HepG2 (cell line): ENCODE results near the gene ANKHD1. TPM values are rescaled to one million over a fixed set of nuclear protein-coding genes. Genes with fewer than 3 reads are reported as not detected.

Source experiments
- HNRNPUL1 ChIP-seq: fragments of 200-400 bp; formaldehyde crosslinking; IDR thresholded peaks from 2 replicates; pipeline ENCODE4 v1.6.1; 2017; ENCODE audit warnings: low read depth, mild to moderate bottlenecking, low read length, moderate library complexity
- ISX ChIP-seq: sonication (generic); formaldehyde crosslinking; conservative IDR thresholded peaks from 2 replicates; pipeline ENCODE4 v1.5.0; 2020; ENCODE audit warnings: missing genetic modification reagents
- KLF12 ChIP-seq: sonication (generic); formaldehyde crosslinking; IDR thresholded peaks from 2 replicates; pipeline ENCODE4 v1.4.0; 2020; ENCODE audit warnings: missing genetic modification reagents, borderline replicate concordance
- MEIS1 ChIP-seq: sonication (generic); formaldehyde crosslinking; IDR thresholded peaks from 2 replicates; pipeline ENCODE4 v1.9.0; 2021; ENCODE audit warnings: mild to moderate bottlenecking, missing genetic modification reagents, moderate library complexity, borderline replicate concordance
- ZNF160 ChIP-seq: sonication (generic); formaldehyde crosslinking; IDR thresholded peaks from 2 replicates; pipeline ENCODE4 v1.8.0; 2022; ENCODE audit warnings: mild to moderate bottlenecking, inconsistent platforms, missing genetic modification reagents
- ZNF563 ChIP-seq: sonication (generic); formaldehyde crosslinking; IDR thresholded peaks from 2 replicates; pipeline ENCODE4 v1.8.0; 2022; ENCODE audit warnings: mild to moderate bottlenecking, moderate library complexity, missing genetic modification reagents
- ZZZ3 ChIP-seq: sonication (generic); formaldehyde crosslinking; IDR thresholded peaks from 2 replicates; pipeline ENCODE4 v1.4.0; 2020; ENCODE audit warnings: missing genetic modification reagents, mild to moderate bottlenecking, borderline replicate concordance
- polyA plus RNA-seq, 8 experiments: library from polyadenylated mRNA; depleted of rRNA in 3 of 8; stranded (reverse) in 7 of 8; unstranded in 1 of 8; fragments of >200 nt; fragmentation: Illumina TruSeq in 4 of 8; extraction: Trizol in 4 of 8; gene quantifications; 2 replicates each; pipeline versions ENCODE4 v1.2.1 to v1.2.3, GENCODE V29; 2011 to 2016; ENCODE audit warnings: low read depth in 4 of 8, missing spikeins in 1 of 8, mixed read lengths in 1 of 8; ENCODE audit not compliant: insufficient read depth in 1 of 8
- total RNA-seq, 5 experiments: library from RNA; depleted of rRNA; stranded (reverse); fragments of >200 nt; fragmentation: Illumina TruSeq; extraction: Trizol; gene quantifications; 2 replicates each; pipeline ENCODE4 v1.2.3, GENCODE V29; 2016; ENCODE audit warnings: low read depth in 1 of 5
- TF ChIP-seq, protein P1 (sequence below), 2 experiments: fragments of 450-650 bp in 1 of 2; sonication (generic) in 1 of 2; formaldehyde crosslinking in 1 of 2; IDR thresholded peaks; 2 replicates each; pipeline versions ENCODE4 v1.6.1 to v1.8.0; 2016 to 2022; ENCODE audit warnings: antibody characterized with exemption in 1 of 2, mild to moderate bottlenecking in 1 of 2, missing genetic modification reagents in 1 of 2
- TF ChIP-seq, protein P2 (sequence below): sonication (generic); formaldehyde crosslinking; IDR thresholded peaks from 2 replicates; pipeline ENCODE4 v1.4.0; 2020; ENCODE audit warnings: missing genetic modification reagents, mild to moderate bottlenecking, borderline replicate concordance
- TF ChIP-seq, protein P3 (sequence below): sonication (generic); formaldehyde crosslinking; IDR thresholded peaks from 2 replicates; pipeline ENCODE4 v1.5.0; 2020; ENCODE audit warnings: mild to moderate bottlenecking, missing genetic modification reagents, borderline replicate concordance
- TF ChIP-seq, protein P4 (sequence below): sonication (generic); formaldehyde crosslinking; IDR thresholded peaks from 2 replicates; pipeline ENCODE4 v1.5.0; 2020; ENCODE audit warnings: mild to moderate bottlenecking, missing genetic modification reagents, moderate library complexity

ANKHD1 gene
- total and polyA plus RNA-seq, 2 of the 13 experiments (the other 11 are each of a cell fraction or from before 2014, with no cell fraction given), result 69.9 to 82.0 TPM

DNA sequence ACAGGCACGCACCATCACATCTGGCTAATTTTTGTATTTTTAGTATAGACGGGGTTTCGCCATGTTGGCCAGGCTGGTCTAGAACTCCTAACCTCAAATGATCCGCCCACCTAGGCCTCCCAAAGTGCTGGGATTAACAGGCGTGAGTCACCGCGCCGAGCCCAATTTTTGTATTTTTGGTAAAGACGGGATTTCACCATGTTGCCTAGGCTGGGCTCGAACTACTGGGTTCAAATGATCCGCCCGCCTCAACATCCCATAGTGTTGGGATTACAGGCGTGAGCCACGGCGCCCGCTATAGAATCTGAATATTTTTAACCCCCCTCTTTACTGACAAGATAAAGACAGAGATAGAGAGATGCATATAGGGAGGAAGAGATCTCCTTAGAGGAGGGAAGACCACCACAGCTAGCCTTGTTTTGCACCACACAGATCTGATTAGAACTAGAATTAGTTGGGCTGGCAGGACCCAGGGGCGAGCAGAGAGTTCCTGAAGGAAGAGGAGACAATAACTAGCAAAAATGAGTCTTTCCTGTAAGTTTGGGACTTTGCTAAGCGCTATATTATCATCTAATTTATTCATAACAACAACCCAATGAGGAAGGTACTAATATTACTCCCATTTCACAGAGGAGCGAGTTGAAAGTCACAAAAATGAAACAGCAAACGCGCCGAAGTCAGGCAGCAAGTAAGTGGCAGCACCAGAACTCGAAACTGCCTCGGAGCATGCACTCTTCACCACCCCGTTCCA, 1.5 kb upstream of the ANKHD1 start (continued):
- TF ChIP-seq, protein P1, sequence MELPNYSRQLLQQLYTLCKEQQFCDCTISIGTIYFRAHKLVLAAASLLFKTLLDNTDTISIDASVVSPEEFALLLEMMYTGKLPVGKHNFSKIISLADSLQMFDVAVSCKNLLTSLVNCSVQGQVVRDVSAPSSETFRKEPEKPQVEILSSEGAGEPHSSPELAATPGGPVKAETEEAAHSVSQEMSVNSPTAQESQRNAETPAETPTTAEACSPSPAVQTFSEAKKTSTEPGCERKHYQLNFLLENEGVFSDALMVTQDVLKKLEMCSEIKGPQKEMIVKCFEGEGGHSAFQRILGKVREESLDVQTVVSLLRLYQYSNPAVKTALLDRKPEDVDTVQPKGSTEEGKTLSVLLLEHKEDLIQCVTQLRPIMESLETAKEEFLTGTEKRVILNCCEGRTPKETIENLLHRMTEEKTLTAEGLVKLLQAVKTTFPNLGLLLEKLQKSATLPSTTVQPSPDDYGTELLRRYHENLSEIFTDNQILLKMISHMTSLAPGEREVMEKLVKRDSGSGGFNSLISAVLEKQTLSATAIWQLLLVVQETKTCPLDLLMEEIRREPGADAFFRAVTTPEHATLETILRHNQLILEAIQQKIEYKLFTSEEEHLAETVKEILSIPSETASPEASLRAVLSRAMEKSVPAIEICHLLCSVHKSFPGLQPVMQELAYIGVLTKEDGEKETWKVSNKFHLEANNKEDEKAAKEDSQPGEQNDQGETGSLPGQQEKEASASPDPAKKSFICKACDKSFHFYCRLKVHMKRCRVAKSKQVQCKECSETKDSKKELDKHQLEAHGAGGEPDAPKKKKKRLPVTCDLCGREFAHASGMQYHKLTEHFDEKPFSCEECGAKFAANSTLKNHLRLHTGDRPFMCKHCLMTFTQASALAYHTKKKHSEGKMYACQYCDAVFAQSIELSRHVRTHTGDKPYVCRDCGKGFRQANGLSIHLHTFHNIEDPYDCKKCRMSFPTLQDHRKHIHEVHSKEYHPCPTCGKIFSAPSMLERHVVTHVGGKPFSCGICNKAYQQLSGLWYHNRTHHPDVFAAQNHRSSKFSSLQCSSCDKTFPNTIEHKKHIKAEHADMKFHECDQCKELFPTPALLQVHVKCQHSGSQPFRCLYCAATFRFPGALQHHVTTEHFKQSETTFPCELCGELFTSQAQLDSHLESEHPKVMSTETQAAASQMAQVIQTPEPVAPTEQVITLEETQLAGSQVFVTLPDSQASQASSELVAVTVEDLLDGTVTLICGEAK (IDR thresholded peaks at IDR 0.05), result no peak
- TF ChIP-seq, protein P1 (CRISPR knock-in tag; IDR thresholded peaks at IDR 0.05), result no peak
- no peak for TF ChIP-seq ZNF160 (CRISPR knock-in tag)
- TF ChIP-seq, protein P2, sequence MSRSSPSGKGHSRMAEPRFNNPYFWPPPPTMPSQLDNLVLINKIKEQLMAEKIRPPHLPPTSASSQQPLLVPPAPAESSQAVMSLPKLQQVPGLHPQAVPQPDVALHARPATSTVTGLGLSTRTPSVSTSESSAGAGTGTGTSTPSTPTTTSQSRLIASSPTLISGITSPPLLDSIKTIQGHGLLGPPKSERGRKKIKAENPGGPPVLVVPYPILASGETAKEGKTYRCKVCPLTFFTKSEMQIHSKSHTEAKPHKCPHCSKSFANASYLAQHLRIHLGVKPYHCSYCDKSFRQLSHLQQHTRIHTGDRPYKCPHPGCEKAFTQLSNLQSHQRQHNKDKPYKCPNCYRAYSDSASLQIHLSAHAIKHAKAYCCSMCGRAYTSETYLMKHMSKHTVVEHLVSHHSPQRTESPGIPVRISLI (CRISPR knock-in tag), result 0 out of 2 replicates have a peak, but pooled peaks have one; percentile 1
- no peak for TF ChIP-seq MEIS1 (CRISPR knock-in tag)
- TF ChIP-seq, protein P3, sequence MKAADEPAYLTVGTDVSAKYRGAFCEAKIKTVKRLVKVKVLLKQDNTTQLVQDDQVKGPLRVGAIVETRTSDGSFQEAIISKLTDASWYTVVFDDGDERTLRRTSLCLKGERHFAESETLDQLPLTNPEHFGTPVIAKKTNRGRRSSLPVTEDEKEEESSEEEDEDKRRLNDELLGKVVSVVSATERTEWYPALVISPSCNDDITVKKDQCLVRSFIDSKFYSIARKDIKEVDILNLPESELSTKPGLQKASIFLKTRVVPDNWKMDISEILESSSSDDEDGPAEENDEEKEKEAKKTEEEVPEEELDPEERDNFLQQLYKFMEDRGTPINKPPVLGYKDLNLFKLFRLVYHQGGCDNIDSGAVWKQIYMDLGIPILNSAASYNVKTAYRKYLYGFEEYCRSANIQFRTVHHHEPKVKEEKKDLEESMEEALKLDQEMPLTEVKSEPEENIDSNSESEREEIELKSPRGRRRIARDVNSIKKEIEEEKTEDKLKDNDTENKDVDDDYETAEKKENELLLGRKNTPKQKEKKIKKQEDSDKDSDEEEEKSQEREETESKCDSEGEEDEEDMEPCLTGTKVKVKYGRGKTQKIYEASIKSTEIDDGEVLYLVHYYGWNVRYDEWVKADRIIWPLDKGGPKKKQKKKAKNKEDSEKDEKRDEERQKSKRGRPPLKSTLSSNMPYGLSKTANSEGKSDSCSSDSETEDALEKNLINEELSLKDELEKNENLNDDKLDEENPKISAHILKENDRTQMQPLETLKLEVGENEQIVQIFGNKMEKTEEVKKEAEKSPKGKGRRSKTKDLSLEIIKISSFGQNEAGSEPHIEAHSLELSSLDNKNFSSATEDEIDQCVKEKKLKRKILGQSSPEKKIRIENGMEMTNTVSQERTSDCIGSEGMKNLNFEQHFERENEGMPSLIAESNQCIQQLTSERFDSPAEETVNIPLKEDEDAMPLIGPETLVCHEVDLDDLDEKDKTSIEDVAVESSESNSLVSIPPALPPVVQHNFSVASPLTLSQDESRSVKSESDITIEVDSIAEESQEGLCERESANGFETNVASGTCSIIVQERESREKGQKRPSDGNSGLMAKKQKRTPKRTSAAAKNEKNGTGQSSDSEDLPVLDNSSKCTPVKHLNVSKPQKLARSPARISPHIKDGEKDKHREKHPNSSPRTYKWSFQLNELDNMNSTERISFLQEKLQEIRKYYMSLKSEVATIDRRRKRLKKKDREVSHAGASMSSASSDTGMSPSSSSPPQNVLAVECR (CRISPR knock-in tag), result no peak
- TF ChIP-seq ZNF563, result no peak
- no peak for TF ChIP-seq HNRNPUL1
- peak; percentile 79; the same call in 1 of the 2 replicates for TF ChIP-seq ISX (CRISPR knock-in tag)
- TF ChIP-seq ZZZ3 (CRISPR knock-in tag), result no peak
- TF ChIP-seq, protein P4, sequence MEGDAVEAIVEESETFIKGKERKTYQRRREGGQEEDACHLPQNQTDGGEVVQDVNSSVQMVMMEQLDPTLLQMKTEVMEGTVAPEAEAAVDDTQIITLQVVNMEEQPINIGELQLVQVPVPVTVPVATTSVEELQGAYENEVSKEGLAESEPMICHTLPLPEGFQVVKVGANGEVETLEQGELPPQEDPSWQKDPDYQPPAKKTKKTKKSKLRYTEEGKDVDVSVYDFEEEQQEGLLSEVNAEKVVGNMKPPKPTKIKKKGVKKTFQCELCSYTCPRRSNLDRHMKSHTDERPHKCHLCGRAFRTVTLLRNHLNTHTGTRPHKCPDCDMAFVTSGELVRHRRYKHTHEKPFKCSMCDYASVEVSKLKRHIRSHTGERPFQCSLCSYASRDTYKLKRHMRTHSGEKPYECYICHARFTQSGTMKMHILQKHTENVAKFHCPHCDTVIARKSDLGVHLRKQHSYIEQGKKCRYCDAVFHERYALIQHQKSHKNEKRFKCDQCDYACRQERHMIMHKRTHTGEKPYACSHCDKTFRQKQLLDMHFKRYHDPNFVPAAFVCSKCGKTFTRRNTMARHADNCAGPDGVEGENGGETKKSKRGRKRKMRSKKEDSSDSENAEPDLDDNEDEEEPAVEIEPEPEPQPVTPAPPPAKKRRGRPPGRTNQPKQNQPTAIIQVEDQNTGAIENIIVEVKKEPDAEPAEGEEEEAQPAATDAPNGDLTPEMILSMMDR (CRISPR knock-in tag), result no peak
- no peak for TF ChIP-seq KLF12 (CRISPR knock-in tag)
